ENCODE data around the gene CAPN9.
A peak's percentile ranks its signal among the peaks of the same experiment; 100 is the strongest.

CAPN9 gene

DNA sequence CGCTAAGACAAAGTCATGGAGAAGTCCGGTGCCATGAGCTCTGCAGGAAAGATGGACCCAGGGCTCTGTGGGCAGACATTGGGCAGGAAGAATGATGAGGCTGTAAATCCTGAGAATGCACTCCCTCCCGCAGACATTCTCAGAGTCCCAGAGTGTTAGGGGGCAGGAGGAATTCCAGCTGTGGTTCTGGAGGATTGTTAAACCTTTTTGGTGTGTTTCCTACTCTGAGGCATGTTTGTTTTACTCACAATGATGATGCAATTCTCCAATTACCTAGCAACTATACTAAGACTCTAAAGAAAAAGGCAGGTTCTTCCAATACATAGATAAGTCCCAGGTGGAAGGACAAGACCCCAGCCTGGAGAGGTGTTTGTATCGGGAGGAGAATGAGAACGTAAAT is 2.8 kb upstream of the CAPN9 start:
- no peak overlapping the region for H3K27ac ChIP-seq
- DNase-seq (ENCODE audit: low read depth, low spot score) = no peak

DNA sequence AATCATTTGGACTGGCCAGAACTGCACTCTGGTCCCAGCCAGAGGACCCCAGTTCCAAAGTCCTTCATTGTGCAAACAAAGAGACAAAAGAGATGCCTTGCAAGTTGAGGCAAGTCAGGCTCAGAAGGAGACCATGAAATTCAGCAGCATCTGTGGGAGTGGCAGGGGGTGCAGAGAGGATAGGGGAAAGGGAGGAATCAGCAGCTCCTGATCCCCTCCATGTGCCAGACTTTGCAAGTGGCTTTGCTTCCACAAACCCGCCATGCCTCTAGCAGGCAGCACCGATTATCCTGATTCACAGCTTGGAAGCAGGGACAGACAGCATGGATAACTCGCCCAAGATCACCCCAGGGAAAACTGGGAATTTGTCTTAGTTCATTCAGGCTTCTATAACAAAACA is 2.1 kb upstream of the CAPN9 start:
- no peak for DNase-seq (ENCODE audit: low read depth, low spot score)
- H3K27ac ChIP-seq = no peak overlapping the region

DNA sequence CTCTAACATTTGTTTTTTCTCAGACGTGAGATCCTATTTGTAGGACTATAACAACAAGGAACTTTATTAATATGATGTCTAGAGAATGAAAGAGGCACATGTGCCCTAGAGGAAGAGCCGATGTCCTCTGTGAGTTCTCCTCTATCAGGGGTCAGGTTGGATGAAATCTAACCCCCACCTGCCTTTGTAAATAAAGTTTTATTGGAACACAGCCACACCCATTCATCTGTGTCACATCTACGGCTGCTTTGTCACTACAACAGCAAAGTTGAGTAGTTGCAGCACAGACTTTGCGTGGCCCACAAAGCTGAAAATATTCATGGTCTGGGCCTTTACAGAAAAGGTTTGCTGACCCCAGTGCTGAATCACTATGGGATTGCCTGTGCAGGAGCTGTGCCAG is 571 bp upstream of the CAPN9 start:
- no peak overlapping the region for H3K27ac ChIP-seq
- DNase-seq (ENCODE audit: low read depth, low spot score) = no peak

DNA sequence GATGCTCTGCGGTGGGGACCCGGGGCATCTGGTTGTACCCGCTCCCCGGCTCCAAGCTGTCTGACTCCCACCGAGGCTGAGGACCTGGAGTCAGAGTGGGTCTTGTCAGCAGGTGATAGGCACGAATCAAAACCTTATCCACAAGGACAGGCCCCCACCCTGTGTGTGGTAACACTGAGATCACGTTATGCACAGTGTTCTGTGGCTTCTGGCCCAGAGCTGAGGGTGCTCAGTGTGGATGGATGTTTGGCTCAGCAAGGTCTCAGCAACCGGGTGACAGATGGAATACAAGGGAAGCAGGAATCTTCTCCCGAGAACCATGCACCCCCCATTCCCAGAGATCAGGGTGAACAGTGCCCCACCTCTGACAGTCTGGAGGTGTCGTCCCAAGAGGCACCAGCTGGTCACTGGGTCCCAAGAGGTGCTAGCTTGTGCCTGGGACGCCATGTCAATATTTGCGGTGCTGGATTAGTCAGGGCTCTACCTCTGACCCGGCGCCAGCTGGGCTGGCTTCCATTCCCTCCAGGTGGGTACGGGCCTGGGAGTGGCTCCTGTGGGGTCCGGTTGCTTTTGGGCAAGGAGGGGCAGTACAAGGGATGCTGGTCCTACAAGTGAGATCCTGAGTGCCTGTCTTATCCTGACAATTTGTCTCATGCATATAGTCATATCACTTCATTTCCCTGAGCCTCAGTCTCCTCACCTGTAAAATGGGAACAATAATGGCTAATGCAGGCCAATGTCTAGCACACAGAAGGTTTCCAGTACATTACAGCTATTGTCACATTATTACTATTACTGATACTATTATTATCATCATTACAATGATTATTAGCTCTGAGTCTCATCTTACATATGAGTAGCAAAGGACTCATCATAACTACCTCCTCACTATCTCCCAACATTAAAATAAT is 957 bp downstream of the CAPN9 start:
- H3K27ac ChIP-seq = no peak overlapping the region
- DNase-seq (ENCODE audit: low read depth, low spot score) = no peak

DNA sequence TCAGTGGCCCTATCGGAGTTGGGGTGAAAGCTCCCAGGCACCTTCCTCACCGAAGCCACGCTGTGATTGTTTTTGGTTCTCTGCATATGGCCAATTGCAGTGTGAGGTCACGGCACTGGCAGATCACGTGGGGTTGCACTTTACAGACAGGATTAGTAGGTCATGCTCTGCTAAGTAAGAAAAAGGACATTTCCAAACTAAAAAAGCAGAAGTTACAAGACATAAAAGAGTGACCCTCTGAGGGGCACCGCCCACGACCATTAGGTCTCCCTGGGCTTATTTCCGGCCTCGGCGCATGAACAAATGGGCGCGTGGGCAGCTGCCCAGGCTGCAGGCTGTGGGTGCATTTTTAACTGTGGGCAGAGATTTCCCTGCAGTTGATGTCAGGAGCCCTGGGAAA is 2.0 kb downstream of the CAPN9 start:
- no peak for DNase-seq (ENCODE audit: low read depth, low spot score)
- no peak overlapping the region for H3K27ac ChIP-seq

DNA sequence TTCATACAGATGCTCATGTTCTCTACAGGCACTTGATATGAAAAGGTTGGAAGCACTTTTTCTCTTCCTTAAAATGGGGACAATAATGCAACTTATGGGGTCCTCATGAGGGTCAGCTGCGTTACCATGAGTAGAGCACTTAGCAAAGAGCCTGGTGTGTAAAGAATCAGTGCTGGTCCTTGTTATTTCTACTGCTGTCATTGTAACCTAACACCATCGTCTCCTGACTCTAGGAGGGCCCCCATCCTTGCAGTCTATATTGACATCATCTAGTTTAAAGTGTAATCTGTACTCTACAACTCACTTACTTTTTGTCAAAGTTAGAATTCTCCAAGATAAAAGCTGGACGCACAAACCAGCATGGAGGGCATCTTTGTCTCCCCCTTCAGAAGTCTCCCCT is 2.4 kb downstream of the CAPN9 start:
- DNase-seq (ENCODE audit: low read depth, low spot score) = no peak

DNA sequence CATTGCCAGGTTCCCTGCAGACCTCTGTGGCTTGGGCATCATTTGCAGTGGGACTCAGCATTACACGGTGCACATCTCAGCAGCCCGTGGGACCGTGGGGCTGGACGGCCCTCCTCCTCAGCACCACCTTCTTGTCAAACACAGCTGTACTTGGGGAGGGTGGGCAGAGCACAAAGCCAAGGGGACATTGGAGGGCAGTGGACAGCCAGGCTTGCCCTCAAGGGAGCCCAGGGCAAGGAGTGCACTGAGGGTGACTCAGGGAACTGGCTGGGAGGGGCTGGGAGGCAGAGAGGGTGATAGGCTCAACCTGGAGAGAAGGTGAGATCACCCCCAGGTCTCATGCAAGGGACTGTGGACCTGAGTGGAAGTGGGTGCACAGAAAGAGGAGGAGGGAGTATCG is 3.4 kb downstream of the CAPN9 start:
- no peak for DNase-seq (ENCODE audit: low read depth, low spot score)
- no peak overlapping the region for H3K27ac ChIP-seq

More for the DNA sequence above, 2.4 kb downstream of the CAPN9 start:
- no peak overlapping the region for H3K27ac ChIP-seq

DNA sequence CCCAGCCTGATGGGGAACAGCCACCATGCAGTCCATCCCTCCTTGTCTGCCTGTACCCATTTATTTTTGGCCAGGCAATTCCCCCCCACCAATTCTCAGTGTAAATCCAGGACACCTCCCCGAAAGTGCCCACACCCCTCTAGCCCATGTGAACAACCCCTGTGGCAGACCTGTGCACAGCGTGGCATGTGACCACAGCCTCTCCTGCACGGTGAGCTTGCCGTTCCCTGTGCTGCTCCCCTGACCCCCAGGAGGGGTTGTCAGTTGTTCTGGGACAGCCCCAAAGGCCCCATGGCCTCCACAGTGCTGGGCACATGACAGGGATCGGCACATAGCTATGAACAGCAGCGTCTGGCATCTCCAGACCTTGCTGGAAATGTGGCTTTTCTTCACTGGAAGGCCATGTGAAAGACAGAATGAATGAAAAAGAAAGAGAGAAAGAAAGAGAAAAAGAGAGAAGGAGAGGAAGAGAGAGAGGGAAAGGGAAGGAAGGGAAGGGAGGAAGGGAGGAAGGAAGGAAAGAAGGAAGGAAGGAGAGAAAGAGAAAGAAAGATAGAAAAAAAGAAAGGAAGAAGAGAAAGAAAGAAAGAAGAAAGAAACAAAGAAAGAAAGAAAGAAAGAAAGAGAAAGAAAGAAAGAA is 3.9 kb downstream of the CAPN9 start:
- H3K27ac ChIP-seq = peak overlapping the region; percentile 34
- no peak for DNase-seq (ENCODE audit: low read depth, low spot score)

DNA sequence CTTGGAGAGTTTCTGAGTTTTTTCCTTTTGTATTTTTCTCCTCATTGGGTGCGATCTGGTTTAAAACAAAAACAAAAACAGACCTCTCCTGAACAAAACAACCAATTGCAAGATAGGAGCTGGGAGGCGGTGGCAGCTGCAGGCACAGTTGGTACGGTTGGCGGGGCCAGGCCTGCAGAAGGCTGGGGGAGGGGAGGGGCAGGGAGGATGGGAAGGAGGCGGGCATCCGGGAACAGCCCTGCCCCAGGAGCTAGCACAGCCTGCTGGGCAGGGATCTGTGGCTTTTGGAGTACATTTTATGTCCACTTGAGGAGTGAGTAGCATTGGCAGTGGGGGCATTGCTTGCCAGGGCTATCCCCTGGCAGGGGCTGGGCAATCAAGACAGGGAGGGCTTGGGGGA is 5.2 kb downstream of the CAPN9 start:
- no peak overlapping the region for H3K27ac ChIP-seq
- DNase-seq (ENCODE audit: low read depth, low spot score) = no peak

DNA sequence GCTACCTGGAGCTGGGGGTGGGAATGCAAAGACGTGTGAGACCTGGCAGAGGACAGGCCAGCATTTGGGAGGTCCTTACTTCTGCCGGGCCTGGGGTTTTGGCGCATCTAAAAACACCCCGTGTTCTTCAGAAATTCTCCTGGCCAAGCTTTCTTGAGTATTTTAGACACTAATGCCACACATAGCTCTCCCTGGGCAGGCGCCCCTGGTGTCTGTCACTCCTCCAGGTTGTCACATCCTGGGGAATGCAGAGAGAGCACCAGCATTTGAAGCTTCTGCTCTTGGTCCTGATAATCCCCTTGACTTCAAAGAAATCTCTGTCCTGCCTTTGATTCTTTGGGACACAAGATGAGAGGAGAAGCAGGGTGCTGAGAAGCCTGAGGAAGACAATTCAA is 6.0 kb downstream of the CAPN9 start:
- no peak overlapping the region for H3K27ac ChIP-seq
- DNase-seq (ENCODE audit: low read depth, low spot score) = no peak

DNA sequence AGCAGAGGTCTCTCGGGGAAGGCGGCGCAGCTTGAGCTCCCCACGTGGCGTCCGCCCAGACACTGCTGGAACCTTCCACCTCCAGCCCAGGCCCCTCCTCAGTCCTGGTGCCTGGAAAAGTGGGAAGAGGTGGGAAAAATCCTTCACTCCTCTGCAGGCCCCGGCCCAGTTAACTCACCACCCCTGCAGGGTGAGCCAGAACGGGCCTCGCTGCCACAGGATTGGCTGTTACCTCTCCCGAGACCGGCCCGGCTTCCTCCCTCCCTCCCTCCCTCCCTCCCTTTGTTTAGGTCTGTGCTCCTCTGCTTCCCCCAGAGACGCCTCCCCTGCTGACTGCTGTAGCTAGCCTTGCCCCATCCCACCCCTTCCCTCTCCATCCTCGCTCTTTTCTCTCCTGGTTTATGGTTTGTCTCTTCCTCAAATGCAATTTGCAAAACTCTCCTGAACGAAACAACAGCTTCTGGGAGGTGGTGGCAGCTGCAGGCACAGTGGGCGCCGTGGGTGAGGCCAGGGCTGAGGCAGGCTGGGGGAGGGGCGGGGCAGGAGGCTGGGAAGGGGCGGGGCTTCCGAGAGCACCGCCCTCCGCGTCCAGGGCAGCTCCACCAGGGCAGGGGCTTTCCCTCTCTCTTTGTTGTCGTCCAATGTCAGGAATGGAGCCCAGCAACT is 6.5 kb downstream of the CAPN9 start:
- H3K27ac ChIP-seq = no peak overlapping the region
- DNase-seq (ENCODE audit: low read depth, low spot score) = no peak

DNA sequence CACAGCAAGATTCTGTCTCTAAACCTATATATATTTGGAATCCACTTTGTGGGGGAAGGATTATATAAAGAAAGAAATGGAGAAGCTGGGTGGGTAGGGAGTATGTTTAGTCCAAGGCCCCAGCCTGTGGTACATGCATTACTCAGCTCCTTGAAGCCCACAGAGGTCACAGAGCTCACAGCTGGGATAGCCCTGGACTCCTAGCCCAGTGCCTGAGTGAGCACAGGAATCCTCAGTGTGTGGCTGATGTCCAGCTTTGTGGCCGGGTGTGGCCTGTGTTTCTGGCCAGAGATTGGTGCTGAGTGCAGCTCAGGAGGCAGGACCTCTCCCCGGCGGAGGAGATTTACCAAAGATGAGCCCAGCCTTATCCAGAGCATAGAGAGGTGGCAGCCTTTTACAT is 7.6 kb downstream of the CAPN9 start:
- H3K27ac ChIP-seq = no peak overlapping the region
- no peak for DNase-seq (ENCODE audit: low read depth, low spot score)

DNA sequence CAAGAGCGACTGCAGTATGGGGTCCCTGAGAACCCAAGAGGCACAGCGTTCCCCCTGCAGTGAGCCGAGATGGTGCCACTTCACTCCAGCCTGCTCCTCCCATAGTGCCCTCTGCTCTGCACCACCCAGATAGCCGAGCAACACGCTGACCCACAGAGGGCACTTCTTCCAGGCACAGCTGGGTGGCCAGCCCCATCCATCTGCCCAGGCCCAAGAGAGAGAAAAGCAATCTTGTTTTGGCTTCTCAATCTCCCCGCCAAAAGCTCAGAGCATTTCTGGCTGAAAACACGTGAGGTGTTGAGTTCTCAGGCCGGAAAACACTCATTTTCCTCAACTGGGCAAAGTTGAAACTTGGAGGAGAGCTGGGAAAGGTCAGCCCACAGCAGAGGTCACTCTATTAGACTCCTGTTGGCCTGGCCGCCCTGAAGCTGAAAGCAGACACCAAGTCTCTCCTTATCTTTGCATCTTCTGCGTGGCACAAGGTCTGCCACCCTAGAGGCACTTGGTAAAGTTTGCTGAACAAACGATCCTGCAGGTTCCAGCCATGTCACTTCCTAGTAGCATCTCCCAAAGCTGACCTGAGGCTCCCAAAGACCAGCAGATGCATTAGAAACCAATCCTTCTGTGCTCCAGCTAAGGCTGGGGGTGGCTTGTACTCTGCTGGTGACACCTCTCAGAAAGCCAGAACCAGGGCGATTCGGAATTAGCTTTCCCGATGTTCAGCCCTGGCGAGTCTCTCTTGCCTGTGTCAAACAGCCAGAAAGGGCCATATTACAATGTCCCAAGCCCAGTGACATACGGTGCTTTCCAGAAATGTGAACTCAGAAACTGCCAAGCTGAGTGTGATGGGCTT is 10.9 kb downstream of the CAPN9 start:
- no peak for DNase-seq (ENCODE audit: low read depth, low spot score)
- no peak overlapping the region for H3K27ac ChIP-seq

DNA sequence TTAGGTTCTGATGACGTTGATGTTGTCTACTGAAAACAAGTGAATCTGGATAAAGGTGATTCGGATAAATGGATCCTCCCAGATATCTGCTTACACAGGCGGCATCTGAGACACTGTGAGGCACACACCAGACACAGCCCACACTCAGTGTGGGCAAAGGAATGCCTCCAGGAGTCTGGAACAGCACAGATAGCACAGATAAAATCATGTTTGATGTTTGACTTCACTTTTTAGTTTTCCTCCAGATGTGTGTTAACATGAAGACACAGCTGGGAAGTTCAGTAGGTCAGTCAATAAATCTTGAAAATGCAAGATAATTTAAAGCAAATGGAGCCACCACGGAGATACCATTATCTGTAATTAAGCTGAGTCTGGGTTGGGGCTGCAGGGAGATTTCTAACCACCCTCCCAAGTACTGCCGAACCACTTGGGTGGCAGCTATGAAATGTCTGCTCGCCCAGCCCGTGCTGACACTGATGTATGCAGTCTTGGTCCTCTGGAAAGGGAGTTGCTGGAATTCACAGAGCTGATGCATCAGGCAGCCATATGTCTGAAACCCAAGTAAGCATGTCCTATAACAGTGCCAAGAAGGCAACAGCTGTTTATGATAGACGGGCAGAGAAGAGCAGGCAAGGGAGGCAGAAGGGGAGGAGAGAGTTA is 11.7 kb downstream of the CAPN9 start:
- no peak for DNase-seq (ENCODE audit: low read depth, low spot score)
- H3K27ac ChIP-seq = no peak overlapping the region

DNA sequence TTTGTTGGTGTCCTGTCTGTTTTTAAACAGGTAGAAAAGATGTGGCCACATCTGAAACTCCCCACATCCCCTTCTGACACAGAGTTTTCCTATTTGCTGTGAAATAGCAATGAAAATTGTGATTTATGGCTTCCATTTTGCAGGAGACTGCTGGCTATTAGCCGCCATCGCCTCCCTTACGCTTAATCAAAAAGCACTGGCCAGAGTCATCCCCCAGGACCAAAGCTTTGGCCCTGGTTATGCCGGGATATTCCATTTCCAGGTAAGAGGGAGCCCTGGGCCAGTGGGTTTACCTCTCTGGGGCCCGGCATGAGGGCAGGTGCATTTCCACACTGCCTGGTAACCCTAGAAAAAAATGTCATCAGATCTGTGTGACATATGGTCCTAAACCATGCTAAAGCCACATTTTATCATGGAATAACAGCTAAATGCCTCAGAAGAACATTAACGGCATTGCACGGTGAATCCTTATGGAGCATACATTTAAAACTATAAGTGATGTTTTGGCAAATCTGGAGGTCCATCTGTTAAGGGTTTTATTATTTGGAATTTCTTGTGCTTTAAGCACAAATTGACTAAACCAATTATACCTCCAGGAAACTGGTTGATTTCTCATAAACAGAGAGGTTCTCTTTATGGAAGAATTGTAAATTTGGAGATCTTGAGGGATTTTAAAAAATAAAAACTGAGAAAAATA is 12.3 kb downstream of the CAPN9 start:
- DNase-seq (ENCODE audit: low read depth, low spot score) = no peak
- no peak overlapping the region for H3K27ac ChIP-seq

DNA sequence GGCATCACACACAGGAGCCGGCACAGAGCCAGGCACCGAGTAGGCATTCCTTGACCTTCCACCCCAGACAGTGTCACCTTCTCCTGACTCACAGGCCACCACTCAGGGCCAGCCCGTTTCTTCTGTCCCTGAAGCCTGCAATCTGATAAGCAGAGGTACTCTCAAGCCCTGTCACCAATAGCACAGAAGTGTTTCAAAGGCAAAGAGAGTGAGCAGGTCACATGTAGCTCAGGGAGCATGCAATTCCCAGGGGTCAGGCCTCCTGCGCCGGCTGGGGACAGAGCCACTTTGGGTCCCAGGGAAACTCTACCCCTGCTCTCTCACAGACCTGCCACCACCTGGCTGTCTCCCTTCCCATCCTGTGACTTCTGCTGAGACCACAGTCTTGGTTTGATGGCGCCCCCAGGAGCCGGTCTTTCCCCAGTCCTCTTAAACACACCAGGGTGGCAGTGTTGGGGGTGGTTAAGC is 13.2 kb downstream of the CAPN9 start:
- no peak overlapping the region for H3K27ac ChIP-seq
- no peak for DNase-seq (ENCODE audit: low read depth, low spot score)

DNA sequence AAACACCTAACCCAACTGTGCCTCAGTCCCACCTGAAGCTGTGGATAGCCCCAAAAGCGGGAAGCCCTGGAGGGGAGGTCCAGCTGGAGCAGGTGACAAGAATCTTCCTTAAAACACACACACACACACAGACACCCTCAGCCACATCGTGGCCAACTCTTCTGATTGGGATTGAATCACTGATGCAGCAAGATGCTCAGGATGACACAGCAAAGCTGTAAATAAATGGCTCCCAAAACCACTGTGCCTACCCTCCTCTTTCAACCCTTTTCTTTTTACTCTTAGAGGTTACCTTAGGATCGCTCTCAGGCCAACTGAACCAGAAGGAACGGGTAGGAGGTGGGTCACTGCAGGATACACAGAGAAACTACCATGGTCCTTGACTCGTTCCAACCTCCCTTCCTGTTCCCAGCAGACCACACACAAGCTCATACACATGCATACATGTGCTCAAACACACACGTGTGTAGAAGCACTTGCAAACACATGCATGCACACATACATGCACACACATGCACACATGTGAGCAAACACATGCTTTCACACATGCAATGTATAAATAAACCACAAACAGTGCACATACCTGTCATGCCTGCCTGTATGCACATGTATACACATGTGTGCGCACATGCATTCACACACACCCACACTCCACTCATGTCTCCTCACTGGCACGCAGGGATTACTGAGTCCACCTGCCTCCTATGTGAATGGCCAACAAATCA is 14.4 kb downstream of the CAPN9 start:
- DNase-seq (ENCODE audit: low read depth, low spot score) = no peak
- no peak overlapping the region for H3K27ac ChIP-seq

DNA sequence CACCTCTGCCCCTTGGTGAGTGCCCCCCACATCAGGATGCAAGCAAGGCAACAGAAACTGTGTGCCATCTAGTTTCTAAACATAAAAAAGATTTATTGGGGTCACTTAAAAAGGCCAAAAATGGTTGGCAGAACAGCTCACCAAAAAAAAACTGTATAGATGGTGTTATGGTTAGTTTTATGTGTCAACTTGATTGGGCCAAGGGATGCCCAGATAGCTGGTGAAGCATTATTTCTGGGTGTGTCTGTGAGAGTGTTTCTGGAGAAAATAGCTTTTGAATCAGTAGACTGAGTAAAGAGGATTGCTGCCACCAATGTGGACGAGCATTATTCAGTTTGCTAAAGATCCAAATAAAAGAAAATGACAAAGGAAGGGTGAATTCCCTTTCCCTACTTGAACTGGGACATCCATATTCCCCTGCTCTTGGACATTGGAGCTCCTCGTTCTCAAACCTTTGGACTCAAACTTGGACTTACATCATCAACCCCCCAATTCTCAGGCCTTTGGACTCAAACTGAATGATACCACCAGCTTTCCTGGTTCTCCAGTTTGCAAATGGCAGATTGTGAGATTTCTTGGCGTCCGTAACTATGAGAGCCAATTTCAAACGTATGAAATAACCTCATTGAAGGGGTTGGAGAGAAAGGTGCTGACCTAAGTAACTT is 16.9 kb downstream of the CAPN9 start:
- no peak overlapping the region for H3K27ac ChIP-seq
- DNase-seq (ENCODE audit: low read depth, low spot score) = no peak
